NCI-H2196 treated with DMSO at 0.1 percent for 48 hours (cell line): ENCODE results near the gene CENPN.
A peak's percentile ranks its signal among the peaks of the same experiment; 100 is the strongest.

Source experiments
- DNase-seq: peaks from one replicate; lab custom pipeline; 2025; ENCODE audit not compliant: unreplicated experiment; lab: John Stamatoyannopoulos, UW

The CENPN gene

DNA sequence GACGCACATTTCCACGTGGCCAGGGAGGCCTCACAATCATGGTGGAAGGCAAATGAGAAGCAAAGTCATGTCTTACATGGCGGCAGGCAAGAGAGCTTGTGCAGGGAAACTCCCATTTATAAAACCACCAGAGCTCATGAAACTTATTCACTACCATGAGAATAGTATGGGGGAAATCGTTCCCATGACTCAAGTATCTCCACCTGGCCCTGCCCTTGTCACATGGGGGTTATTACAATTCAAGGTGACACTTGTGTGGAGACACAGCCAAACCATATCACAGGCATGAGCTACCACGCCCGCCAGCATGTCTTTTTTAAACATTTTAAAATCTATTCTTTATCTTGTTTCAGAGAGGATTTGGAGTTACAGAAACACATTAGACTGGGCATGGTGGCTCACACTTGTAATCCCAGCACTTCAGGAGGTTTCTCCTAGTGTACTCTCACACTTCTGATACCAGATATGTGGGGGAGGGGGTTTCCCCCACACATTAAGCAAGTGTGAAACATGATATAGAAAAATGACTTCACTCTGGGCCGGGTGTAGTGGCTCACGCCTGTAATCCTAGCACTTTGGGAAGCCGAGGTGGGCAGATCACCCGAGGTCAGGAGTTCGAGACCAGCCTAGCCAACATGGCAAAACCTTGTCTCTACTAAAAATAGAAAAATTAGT is 23.1 kb downstream of the CENPN start:
- no peak for DNase-seq

DNA sequence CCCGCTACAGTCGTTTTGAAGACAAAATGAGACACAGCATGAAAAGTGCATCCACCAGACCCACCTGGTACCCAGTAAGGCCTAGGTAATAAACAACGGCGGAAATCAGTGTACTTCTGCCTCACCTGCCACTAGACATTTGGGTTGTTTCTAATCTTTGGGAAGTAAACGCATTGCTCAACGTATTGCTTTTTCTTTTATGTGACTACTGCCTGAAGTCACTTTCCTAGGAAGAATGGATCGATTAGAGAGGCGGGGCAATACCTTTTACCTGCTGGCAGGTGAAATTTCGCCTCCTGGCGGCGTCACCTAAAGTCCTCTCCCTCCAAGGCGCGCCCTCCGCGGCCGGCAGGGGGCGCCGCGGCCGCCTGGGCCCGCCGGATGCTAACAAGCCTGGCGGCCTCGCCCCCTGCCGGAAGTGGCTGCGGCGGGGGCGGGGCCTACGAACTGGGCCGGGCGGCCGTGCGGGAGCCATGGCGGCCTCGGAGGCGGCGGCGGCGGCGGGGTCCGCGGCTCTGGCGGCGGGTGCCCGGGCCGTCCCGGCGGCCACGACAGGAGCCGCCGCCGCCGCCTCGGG is 28.5 kb downstream of the CENPN start, which contains the start of gene ATMIN:
Gene ATMIN (plus strand): TSS at position 445 of the 577 bp plus-strand sequence. CDS start 29 bp downstream, at position 474.
- DNase-seq = peak; percentile 47

DNA sequence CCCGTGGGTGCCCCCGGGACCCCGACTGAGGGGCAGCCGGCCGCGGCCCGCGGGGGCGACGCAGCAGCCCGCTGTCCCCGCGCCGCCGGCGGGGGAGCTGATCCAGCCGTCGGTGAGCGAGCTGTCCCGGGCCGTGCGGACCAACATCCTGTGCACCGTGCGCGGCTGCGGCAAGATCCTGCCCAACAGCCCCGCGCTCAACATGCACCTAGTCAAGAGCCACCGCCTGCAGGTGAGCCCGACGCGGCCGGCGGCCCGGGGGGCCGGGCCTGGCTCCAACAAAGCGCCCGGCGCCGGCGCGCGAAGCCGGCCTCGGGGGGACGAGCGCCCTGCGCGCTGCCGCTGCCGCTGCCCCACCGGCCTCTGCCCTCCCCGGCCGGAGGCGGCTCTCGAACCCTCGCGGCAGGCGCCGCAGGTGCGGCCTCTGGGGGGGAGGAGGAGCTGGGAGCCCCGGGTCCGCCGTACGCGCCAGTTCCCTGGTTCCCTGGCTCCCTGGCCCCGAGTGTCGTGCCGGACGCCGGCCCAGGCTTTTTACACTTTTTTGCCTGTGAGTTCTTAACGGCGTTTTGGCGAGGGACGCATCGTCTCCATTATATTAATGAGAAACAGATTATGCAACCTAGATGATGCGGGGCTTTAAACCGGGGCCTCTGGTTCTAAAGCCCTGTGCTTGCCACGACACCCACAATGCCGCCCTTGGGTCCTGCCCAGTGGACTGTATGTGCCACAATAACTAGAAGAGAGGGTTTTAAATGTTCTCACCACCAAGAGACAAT is 29.1 kb downstream of the CENPN start:
- DNase-seq = no peak

DNA sequence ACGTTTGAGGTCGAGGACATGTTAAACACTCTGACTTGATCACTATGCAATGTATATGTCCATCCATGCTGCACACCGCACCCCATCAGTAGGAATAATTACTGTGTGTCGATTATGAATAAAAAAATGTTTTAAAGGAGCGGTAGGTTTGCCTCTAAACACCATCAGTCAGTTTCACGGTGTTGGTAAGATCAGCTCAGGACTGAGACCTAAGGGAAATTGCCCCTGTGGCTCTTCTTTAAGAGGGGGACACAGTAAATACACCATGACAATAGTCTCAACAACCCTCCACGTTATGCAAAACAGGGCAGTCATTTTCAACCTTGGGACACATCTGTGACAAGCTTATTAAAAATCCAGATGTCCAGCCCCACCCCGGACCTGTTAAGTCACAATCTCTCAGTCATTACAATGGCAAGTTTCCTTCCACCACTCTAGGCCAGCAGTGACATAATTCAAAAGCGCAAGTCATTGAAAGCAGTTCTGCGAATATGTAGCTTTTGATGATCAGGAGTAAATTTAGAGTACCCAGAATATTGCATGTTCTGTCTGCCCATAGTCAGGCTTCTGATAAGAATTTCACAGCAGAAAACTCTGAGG is 29.8 kb downstream of the CENPN start:
- no peak for DNase-seq

DNA sequence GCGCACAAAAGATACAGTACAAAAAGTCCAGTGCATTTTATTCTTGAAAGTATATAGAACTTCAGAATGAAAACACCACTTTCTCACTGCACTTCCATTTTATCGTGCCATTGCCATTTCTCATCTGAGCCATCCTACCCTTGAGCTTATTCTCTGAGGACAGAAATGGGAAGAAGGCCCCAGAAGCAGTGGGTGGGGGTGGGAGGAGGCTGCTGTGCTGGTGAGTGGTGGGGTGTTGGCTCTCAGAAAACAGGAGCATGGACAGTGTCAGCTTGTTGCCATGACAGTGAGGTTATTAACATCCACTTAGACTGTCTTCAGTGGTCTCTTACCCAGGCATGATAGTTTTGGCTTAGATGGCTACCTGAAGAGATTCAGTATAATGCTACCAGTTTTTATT is 33.1 kb downstream of the CENPN start:
- no peak for DNase-seq

DNA sequence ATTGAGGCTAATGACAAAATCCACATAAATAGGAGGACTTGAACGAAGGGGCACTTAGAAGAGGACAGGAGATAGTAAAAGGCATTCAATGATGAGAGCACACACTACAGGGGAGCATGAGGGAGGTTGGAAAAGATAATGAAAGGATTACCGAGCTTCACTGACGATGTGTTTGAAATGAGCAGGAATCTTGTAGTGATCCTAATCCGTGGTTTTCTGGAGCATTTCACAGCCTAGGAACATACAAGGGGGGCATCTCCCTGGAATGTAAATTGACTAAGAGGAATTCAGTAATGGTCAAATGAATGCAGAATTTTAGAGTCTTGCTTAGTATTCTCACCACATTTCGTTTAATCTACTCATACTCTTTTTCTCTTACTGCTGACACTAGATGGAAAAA is 33.8 kb downstream of the CENPN start:
- no peak for DNase-seq

DNA sequence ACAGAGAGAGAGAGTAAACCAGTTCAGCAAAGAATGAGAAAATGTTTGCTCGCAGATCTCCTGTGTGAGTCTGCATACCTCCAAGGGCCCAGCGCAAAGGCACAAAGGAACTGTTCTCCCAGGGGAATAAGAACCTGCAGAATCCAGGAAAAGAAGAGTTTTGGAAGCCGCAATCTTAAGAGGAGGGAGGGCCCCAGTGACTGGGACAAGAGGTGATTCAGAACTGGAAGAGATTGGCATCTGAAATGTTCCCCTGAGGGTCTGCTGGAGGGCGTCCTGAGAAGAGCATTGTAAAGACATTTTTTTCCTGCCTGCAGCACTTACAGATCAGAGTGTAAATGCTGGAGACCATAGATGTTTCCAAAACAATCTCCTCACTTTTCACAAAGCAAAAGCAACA is 34.7 kb downstream of the CENPN start:
- DNase-seq = no peak

DNA sequence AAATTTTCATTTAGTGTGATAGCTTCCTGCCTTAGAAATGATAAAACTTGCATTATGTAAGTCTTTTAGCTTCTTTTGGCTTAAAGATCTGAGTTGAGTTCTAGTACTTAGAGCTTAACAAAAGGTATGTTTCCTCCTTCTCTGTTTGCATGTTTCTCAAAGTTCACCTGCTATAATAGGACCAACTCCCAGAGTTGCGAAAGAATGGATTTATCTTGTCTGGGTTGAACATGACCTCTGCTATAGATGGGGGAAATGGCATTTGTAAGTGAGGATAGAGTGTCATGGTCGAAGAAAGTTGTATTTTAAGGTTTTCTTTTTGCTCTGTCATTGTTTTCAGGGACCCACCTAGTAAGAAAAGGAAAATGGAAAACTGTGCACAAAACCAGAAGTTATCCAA is 35.8 kb downstream of the CENPN start:
- DNase-seq = no peak

DNA sequence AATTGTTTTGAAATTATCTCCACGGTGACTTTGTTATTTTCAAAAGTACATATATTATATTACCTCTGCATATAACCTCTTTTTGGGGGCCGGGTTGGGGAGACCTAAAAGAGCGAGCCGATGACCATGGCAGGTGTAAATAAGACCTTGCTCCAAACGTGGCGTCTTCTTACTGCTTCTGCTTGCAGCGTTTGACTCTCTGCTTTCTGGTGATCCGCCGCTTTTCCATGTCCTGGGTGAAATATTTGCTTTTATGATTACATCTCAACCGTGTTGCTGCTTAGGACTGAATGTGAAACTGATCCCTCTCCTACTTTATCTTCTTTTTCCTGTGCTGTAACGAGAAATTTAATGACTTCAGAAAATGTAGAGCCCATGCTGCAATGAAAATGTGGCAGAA is 46.7 kb downstream of the CENPN start:
- no peak for DNase-seq

DNA sequence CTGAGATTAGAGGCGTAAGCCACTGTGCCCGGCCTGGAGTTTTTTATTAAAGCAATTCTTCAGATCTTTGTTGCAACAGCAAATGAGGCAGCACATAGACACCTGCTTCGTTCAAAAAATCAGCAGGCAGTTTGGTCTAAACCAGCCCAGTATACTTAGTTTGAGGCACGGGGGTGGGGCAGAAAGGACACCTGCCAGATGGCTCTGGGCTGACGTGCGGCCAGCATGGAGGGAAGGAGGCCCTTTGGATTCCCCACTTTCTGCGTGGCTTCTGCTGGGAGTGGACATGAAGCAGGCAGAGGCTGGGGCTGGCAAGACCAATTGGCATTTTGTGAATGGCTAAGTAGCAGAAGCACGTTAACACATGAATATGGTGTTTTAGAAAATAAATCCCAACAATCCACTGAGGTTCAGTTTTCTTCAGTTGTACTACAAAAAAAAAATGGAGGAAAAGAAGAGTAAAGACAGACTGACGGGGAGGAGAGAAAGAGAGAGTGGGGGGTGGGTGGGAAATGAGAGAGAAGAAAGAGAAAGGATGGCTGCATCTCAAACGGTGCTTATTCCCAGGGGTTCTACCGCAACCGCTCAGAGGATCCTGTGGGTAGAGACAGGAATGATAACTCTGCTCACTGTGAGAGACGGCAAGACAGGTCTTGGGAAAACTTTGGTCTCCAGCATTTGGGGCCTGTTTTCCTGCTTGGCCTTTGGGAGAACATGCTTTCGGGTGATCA is 53.7 kb downstream of the CENPN start:
- no peak for DNase-seq

DNA sequence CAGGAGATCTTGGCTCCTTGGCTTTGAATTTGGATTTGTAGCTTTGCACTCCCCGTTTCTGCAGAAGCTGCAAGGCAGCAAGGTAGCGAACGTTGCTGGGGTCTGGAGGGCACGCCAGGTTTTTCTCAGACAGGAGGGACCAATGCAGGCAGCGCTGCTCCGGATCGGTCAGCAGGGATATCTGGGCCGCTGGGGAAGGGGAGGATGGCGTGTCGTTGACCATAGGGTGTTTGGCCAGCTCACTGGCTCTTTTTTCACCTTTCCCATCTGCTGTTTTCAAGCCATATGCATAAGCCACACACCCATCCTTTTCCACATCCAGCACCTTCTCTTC is 54.3 kb downstream of the CENPN start:
- no peak for DNase-seq

DNA sequence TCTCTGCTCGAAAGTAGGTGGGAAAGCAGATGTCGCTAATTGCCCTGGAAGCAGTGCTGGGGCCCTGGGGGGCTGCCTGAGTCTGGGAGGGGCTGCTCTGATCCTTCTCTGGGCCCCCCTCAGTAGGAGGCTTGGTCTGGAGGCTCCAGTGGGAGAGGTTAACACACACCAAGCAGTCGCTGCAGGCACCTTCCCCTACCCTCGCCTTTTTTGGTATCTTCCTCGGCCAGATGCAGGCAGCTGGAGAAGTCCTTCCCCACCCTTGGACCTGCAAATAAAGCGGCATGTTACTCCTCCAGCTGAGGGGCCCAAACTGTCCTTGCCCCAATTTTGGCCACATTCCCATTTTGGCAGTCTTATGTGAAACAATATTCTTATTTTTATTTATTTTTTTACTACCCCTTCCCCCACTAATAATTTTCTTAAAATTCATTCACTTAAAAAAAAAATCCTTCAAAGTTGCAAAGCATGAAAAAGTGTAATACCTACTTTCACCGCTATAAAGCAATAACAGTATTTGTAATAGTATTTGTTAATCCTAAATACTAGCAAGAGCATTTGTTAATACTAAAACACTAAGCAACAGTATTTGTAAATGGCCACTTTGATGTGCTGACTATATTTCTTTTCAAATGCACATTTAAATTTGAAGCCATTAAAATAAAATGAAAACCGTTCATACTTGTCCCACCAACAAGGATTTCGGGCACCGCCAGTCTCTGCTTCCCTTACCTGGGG is 55.0 kb downstream of the CENPN start:
- no peak for DNase-seq

DNA sequence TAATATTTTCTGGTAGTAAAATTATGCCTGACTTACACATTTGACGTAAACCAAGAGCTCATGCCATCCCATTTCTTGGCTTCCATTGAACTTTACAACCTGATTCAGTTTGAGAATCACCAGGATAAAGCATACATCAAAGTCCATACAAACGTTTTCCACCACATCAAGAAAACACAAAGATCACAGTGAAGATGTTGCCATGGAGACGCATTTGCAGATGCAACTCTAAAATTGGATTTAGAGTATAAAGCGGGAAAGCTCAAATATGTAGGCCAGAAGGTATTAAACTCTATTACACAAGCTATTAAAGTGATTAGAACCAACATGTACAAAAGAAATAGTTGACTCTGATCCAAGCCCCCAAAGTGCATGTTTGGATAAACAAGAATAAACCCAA is 59.7 kb downstream of the CENPN start:
- no peak for DNase-seq

DNA sequence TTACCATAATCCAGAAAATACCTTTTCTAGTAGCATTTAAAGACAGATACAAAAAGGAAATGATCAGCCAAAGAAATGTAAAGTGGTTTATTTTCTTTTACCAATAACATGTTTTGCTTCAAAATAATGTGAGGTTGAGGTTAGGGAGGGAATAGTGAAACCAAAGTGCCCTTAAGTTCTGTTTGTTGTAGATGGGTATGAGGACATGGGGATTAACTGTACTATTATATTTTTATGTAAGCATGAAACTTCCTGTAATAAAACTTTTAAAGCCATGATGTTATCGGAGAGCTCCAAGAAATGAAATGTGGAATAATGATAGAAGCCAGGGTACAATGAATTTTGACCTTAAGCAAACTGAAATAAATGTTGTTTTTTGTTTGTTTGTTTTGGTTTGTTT is 60.2 kb downstream of the CENPN start:
- DNase-seq = no peak

DNA sequence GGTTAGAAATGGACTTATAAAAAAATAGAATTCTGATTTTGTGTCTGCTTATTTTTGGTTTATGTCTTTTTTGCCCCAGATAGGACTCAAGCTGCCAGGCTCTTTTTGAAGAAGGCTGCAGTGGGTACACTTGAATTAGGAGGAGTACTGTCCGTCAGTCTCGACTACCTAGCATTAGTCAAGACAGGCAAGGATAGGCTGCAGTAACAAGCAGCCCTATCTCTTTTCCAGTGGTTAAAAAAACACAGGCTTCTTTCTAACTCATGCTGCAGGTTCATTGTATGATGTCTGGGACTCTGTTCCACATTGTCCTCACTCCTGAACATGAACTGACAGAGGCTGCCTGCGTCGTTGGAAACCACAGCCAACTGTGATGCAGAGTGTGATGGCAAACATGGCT is 62.0 kb downstream of the CENPN start:
- no peak for DNase-seq

DNA sequence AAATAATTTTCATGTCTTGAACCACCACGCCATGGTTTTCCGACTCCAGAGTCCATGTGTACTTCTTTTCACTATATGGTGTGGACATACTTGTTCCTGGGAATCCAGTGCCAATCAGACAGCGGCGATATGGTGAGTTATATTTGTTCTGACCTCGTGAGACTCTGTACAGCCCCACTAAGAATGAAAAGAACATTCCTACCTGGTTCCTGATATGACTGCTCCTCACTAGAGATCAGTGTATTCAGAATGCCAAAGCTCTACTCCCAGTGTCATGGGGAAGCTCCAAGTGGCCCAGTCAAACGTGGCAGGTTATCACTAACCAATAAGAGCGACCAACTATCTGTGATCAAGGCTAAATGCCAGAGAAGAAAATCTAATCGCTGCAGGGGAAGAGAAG is 64.0 kb downstream of the CENPN start:
- DNase-seq = no peak

DNA sequence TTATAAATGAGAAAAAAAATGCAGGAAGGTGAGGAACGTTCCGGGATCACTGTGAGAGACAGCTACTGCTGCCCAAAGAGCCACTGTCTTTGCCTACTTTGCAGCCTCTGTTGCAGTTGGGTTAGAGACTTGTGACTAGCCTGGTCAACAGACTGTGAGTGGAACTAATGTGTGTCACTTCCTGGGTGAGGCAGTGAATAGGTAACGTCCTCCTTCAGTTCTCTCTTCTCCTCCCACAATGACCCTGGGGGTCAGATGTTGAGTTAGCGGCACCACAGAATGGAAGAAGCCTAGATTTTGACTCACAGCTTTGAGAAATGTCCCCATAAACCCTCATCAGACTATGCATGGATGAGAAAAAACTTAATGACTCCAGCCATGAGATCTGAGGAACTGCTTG is 64.8 kb downstream of the CENPN start:
- DNase-seq = no peak

DNA sequence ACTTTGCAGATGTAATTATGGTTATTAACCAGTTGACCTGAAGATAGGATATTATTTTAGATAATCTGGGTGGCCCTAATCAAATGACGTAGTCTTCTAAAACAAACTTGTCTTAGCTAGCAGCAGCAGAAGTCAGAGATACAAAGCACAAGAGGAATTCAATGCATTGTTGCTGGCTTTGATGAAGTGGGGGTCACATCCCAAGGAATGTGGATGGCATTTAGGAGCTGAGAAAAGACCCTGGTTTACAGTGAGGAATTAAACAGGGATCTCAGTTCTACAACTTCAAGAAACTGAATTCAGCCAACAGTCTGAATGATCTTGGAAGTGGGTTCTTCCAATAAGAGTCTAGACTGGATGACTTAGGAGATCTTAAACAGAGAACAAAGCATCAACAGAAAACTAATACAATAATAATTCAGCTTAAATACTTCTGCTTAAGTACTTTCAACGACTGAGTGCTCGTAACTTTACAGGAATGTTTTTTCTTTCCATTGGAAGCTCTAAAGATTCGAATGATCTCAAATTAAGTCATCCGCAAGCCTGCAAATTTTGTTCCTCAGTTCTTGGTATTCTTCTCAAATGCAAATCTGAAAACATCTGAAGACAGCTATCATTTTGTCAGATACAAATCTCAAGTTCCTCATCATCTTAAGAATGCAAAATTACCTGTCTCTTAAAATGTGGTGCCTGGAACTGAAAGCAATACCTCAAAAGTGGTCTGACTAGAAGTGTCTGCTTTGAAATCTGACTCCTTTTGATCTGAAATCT is 66.7 kb downstream of the CENPN start:
- no peak for DNase-seq

DNA sequence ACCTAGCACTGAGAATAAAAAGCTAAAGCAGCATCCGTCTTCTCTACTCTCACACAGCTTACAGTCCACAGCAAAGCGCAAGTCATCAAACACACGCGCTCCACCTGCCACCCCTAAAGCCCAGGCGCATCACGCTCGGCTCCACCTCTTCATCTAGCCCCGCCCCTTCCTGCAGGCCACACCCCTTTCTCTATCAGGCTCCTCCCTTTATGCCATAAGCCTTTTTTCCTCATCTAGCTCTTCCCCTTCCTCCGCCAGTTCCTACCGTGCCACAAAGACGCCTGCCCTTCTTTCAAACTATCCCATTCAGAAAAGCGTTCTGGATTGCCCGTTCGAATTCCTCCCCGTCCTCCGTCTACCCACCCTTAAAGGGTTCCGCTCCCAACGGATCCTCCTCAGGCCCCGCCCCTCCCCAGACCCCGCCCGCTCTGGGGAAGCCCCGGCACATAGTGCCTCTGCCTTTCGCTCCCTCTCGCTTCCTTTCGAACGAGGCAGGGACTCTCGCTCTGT is 69.6 kb downstream of the CENPN start:
- peak; percentile 54 for DNase-seq
